ENCODE measurements around the gene NLRC5. TPM values are rescaled to one million over a fixed set of nuclear protein-coding genes. Genes with fewer than 3 reads are reported as not detected.

The NLRC5 gene
- total RNA-seq, 1 donor from 2014 or later, result 1.7 TPM

GRCh38 chr16:56993204-56993603 lies 3.8 kb downstream of the NLRC5 start:
- H3K9me3 Mint-ChIP-seq, result no peaks in the 10 kb centered on the region
- H3K27me3 Mint-ChIP-seq, result peaks cover 77% of the 10 kb centered on the region
- no peak overlapping the region for H3K27ac Mint-ChIP-seq
- TF ChIP-seq, protein P1, sequence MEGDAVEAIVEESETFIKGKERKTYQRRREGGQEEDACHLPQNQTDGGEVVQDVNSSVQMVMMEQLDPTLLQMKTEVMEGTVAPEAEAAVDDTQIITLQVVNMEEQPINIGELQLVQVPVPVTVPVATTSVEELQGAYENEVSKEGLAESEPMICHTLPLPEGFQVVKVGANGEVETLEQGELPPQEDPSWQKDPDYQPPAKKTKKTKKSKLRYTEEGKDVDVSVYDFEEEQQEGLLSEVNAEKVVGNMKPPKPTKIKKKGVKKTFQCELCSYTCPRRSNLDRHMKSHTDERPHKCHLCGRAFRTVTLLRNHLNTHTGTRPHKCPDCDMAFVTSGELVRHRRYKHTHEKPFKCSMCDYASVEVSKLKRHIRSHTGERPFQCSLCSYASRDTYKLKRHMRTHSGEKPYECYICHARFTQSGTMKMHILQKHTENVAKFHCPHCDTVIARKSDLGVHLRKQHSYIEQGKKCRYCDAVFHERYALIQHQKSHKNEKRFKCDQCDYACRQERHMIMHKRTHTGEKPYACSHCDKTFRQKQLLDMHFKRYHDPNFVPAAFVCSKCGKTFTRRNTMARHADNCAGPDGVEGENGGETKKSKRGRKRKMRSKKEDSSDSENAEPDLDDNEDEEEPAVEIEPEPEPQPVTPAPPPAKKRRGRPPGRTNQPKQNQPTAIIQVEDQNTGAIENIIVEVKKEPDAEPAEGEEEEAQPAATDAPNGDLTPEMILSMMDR (conservative IDR thresholded peaks at IDR 0.05), result no peak
- no peaks in the 10 kb centered on the region for H3K4me1 Mint-ChIP-seq (ENCODE audit: unreplicated experiment)
- no peak overlapping the region for H3K4me3 Mint-ChIP-seq
- H3K36me3 Mint-ChIP-seq, result no peaks in the 10 kb centered on the region
- DNase-seq (ENCODE audit: extremely low spot score, unreplicated experiment), result no peak

DNA sequence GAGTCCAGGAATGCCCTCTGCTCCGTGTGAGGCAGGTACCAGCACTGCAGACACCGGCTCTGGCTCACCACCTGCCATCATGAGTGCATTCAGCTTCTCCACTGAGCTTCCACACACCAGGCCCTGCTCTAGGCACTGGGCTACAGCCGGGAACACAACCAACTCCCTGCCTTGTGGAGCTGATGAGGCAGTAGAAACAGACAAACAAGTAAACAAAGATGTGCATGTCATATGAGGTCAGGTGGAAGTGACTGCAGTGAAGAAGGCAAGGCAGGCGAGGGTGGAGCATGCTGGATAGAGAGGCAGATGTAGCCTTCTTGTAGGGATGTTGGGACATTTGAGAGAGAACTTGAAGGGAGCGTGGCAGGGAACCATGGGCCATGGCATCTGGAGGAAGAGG lies 5.0 kb downstream of the NLRC5 start:
- Mint-ChIP-seq H3K36me3 (no peaks in the 10 kb centered on the region), H3K4me3 (no peak overlapping the region), H3K27ac (no peak overlapping the region), H3K4me1 (ENCODE audit: unreplicated experiment) (no peaks in the 10 kb centered on the region), H3K9me3 (no peaks in the 10 kb centered on the region), H3K27me3 (peaks cover 66% of the 10 kb centered on the region)
- DNase-seq (ENCODE audit: extremely low spot score, unreplicated experiment), result no peak
- TF ChIP-seq, protein P1 (conservative IDR thresholded peaks at IDR 0.05), result no peak

GRCh38 chr16:56995136-56995805 lies 5.9 kb downstream of the NLRC5 start:
- no peaks in the 10 kb centered on the region for H3K4me1 Mint-ChIP-seq (ENCODE audit: unreplicated experiment)
- no peak for DNase-seq (ENCODE audit: extremely low spot score, unreplicated experiment)
- no peaks in the 10 kb centered on the region for H3K36me3 Mint-ChIP-seq
- TF ChIP-seq, protein P1 (conservative IDR thresholded peaks at IDR 0.05), result no peak
- H3K27ac Mint-ChIP-seq, result no peak overlapping the region
- H3K9me3 Mint-ChIP-seq, result no peaks in the 10 kb centered on the region
- no peak overlapping the region for H3K4me3 Mint-ChIP-seq
- peaks cover 56% of the 10 kb centered on the region for H3K27me3 Mint-ChIP-seq

DNA sequence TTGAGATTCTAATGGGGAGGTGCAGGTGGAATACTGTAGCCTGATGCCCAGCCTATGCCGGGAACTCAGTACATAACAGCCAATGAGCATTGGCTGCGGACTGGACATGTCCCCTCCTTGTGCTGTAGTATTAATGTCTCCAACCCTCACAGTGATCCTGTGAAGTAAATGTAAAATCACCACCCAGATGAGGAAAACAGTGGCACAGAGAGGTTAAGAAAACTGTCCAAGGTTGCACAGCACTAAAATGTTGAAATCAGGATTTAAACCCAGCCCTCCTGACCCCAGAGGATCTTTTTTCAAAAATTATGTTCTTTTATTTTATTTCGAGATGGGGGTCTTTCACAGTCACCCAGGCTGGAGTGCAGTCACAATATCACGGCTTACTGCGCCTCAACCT lies 7.9 kb downstream of the NLRC5 start:
- Mint-ChIP-seq H3K27me3 (peaks cover 37% of the 10 kb centered on the region), H3K9me3 (no peaks in the 10 kb centered on the region), H3K36me3 (no peaks in the 10 kb centered on the region), H3K4me3 (no peak overlapping the region), H3K4me1 (ENCODE audit: unreplicated experiment) (no peaks in the 10 kb centered on the region), H3K27ac (no peak overlapping the region)
- no peak for DNase-seq (ENCODE audit: extremely low spot score, unreplicated experiment)
- TF ChIP-seq, protein P1 (conservative IDR thresholded peaks at IDR 0.05), result no peak

DNA sequence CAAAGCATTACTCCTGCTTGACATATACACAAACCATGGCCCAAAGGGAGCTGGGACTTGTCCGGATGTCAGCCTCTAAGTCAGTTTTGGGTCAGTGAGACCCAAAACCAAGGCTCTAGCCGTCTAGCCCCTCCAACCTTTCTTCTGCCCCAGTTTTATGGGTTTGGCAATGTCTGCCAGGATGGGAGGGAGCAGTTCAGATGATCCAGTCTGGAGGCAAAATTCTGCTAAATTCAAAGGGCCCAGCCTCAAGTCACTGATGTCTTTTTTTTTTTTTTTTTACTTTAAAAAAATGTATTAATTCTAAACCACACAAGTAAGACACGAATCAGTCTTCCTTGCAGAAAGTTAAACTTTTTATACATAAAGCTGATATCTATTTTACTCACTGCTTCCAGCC lies 8.6 kb downstream of the NLRC5 start:
- TF ChIP-seq, protein P1 (conservative IDR thresholded peaks at IDR 0.05), result no peak
- no peak overlapping the region for H3K27ac Mint-ChIP-seq
- no peak for DNase-seq (ENCODE audit: extremely low spot score, unreplicated experiment)
- no peaks in the 10 kb centered on the region for H3K4me1 Mint-ChIP-seq (ENCODE audit: unreplicated experiment)
- H3K36me3 Mint-ChIP-seq, result no peaks in the 10 kb centered on the region
- peaks cover 37% of the 10 kb centered on the region for H3K27me3 Mint-ChIP-seq
- no peak overlapping the region for H3K4me3 Mint-ChIP-seq
- no peaks in the 10 kb centered on the region for H3K9me3 Mint-ChIP-seq
